DOHH2 (cell line): ENCODE data around the gene NINJ2.

Source experiments
- CTCF ChIP-seq: fragments of 200-600 bp; sonication (generic); IDR thresholded peaks from one replicate; pipeline ENCODE4 v1.5.1; 2014; ENCODE audit warnings: antibody characterized with exemption, mild to moderate bottlenecking, low read depth, low read length; ENCODE audit not compliant: poor library complexity, severe bottlenecking
- EZH2phosphoT487 ChIP-seq: fragments of 200-600 bp; sonication (generic); IDR thresholded peaks from 2 replicates; pipeline ENCODE4 v1.6.1; 2017; ENCODE audit warnings: borderline replicate concordance, mild to moderate bottlenecking, antibody characterized with exemption, low read length, moderate library complexity, mixed read lengths

- TF ChIP-seq CTCF, result no peak
- TF ChIP-seq EZH2phosphoT487, result no peak
Measured at GRCh38 chr12:570435-570920, 92.8 kb downstream of the NINJ2 start.
